PC-9 (cell line): Measurements from ENCODE around the gene TULP4.

Experiments
- EZH2 ChIP-seq: fragments of 200-600 bp; sonication (generic); IDR thresholded peaks from 2 replicates; pipeline ENCODE4 v1.8.0; 2017; ENCODE audit warnings: antibody characterized with exemption, low read depth
- TF ChIP-seq, protein P1 (sequence below): fragments of 200-600 bp; sonication (generic); conservative IDR thresholded peaks from 2 replicates; pipeline ENCODE4 v1.6.1; 2017; ENCODE audit warnings: mixed run types, antibody characterized with exemption, mild to moderate bottlenecking, moderate library complexity

DNA sequence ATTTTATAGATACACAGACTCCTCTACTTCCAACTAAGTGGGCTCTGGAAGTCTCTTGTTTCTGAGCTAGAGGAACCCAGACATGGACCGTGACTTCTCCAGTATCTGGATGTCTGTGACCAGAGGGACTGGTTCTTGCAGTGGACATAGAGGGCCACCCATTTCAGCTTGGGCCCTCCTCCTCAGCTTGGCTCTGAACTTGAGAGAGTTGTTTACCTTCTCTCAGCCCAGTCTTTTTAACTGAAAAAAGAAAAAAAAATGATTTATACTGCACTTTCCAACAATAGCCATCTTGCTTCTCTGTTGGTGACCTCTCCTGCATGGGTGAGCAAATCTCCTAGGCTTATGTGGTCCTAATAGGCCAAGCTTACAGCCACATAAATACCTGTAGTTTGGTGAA, 187.3 kb downstream of the TULP4 start:
- TF ChIP-seq, protein P1, sequence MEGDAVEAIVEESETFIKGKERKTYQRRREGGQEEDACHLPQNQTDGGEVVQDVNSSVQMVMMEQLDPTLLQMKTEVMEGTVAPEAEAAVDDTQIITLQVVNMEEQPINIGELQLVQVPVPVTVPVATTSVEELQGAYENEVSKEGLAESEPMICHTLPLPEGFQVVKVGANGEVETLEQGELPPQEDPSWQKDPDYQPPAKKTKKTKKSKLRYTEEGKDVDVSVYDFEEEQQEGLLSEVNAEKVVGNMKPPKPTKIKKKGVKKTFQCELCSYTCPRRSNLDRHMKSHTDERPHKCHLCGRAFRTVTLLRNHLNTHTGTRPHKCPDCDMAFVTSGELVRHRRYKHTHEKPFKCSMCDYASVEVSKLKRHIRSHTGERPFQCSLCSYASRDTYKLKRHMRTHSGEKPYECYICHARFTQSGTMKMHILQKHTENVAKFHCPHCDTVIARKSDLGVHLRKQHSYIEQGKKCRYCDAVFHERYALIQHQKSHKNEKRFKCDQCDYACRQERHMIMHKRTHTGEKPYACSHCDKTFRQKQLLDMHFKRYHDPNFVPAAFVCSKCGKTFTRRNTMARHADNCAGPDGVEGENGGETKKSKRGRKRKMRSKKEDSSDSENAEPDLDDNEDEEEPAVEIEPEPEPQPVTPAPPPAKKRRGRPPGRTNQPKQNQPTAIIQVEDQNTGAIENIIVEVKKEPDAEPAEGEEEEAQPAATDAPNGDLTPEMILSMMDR: no peak
- TF ChIP-seq EZH2: no peak
